T follicular helper cell (primary cell): ENCODE data around the gene MAEA.

ENCODE experiments used
- DNase-seq: peaks from one replicate; pipeline ENCODE4 v3.0.0-alpha.2; 2020; ENCODE audit warnings: low read depth

Gene MAEA

GRCh38 chr4:1249731-1250526 is 39.8 kb upstream of the MAEA start:
- no peak for DNase-seq

GRCh38 chr4:1250527-1250812 is 39.2 kb upstream of the MAEA start:
- no peak for DNase-seq

GRCh38 chr4:1250921-1251772 is 38.5 kb upstream of the MAEA start:
- DNase-seq, result no peak

GRCh38 chr4:1251773-1252066 is 38.0 kb upstream of the MAEA start:
- DNase-seq, result no peak

GRCh38 chr4:1252928-1253492 is 36.7 kb upstream of the MAEA start:
- DNase-seq, result no peak

- DNase-seq, result no peak
Measured at GRCh38 chr4:1253831-1254230, 35.9 kb upstream of the MAEA start.

GRCh38 chr4:1255151-1255550 is 34.5 kb upstream of the MAEA start:
- no peak for DNase-seq

GRCh38 chr4:1255699-1256098 is 34.0 kb upstream of the MAEA start:
- no peak for DNase-seq

- DNase-seq, result no peak
Measured at GRCh38 chr4:1258457-1258856, 31.2 kb upstream of the MAEA start.

- no peak for DNase-seq
Measured at GRCh38 chr4:1259966-1260365, 29.7 kb upstream of the MAEA start.

GRCh38 chr4:1260418-1261106 is 29.1 kb upstream of the MAEA start:
- DNase-seq, result no peak

GRCh38 chr4:1261107-1261928 is 28.4 kb upstream of the MAEA start:
- DNase-seq, result no peak

- DNase-seq, result no peak
Measured at GRCh38 chr4:1264942-1265341, 24.7 kb upstream of the MAEA start.

GRCh38 chr4:1265351-1265750 is 24.3 kb upstream of the MAEA start:
- DNase-seq, result no peak

- DNase-seq, result no peak
Measured at GRCh38 chr4:1266881-1267763, 22.6 kb upstream of the MAEA start.

- no peak for DNase-seq
Measured at GRCh38 chr4:1269209-1269608, 20.5 kb upstream of the MAEA start.

- DNase-seq, result no peak
Measured at GRCh38 chr4:1271686-1272085, 18.0 kb upstream of the MAEA start.

GRCh38 chr4:1274871-1275270 is 14.8 kb upstream of the MAEA start:
- DNase-seq, result no peak

GRCh38 chr4:1276984-1277383 is 12.7 kb upstream of the MAEA start:
- no peak for DNase-seq

- DNase-seq, result no peak
Measured at GRCh38 chr4:1277667-1278665, 11.7 kb upstream of the MAEA start.
